Psoas muscle (tissue), 8 donors: ENCODE results near the gene RAPGEFL1. TPM values are rescaled to one million over a fixed set of nuclear protein-coding genes. Genes with fewer than 3 reads are reported as not detected.
"Not testable (repeated sequence)": the region's sequence is repeated elsewhere in the genome, so short reads cannot be mapped to it uniquely, and the experiment has no call there.

Source experiments
- ATAC-seq, 4 donors: fragments of 200-7000 bp; cut with Tn5 transposase; one replicate each; pipeline ENCODE4 v1.9.1; 2020; ENCODE audit warnings: moderate library complexity in 3 of 4, mild to moderate bottlenecking in 2 of 4
- DNase-seq, 2 donors: peaks; one replicate each; pipeline ENCODE4 v3.0.0-alpha.2; 2020
- H3K27ac ChIP-seq: fragments of 200-600 bp; one replicate; pipeline ENCODE4 v1.8.0; 2022
- H3K27me3 ChIP-seq, 3 donors: fragments of 200-600 bp in 1 of 3; one replicate each; pipeline versions ENCODE4 v1.6.1 to v1.8.0; 2013 to 2022; ENCODE audit warnings: low read length in 2 of 3, mild to moderate bottlenecking in 2 of 3, moderate library complexity in 1 of 3; ENCODE audit not compliant: insufficient read depth in 3 of 3
- H3K36me3 ChIP-seq, 2 donors: fragments of 200-600 bp in 1 of 2; one replicate each; pipeline versions ENCODE4 v1.6.1 to v1.8.0; 2013 to 2022; ENCODE audit warnings: low read depth in 1 of 2, mild to moderate bottlenecking in 1 of 2, moderate library complexity in 1 of 2; ENCODE audit not compliant: insufficient read depth in 1 of 2
- H3K4me1 ChIP-seq: fragments of 200-600 bp; one replicate; pipeline ENCODE4 v1.8.0; 2022
- H3K4me3 ChIP-seq: fragments of 200-600 bp; one replicate; pipeline ENCODE4 v1.8.0; 2022; ENCODE audit warnings: mild to moderate bottlenecking
- H3K9me3 ChIP-seq: fragments of 200-600 bp; one replicate; pipeline ENCODE4 v1.8.0; 2022
- WGBS, 3 donors: extraction: QIAGEN DNeasy Blood & Tissue Kit; methylation state at CpG; one replicate each; pipeline versions ENCODE4 v1.1.6 to v1.1.7; 2013; 5-methylcytosine and 5-hydroxymethylcytosine counted together
- intact Hi-C, 2 donors: fragments of 100-400 bp; cut with DNase I; formaldehyde crosslinking; loops; one replicate each; pipeline versions ENCODE4 v1.11.0 to v1.14.2; 2022
- polyA plus RNA-seq, 3 donors: library from polyadenylated mRNA; stranded (reverse); fragments of 200-250 nt; gene quantifications; one replicate each; pipeline ENCODE4 v1.2.3, GENCODE V29; 2013
- total RNA-seq, 4 donors: library from RNA; stranded (reverse); fragmentation: NEBNext Ultra II Directional in 2 of 4; extraction: Animal tissue kit (Norgen Biotek cat#: 25700) in 2 of 4; gene quantifications; one replicate each; pipeline versions ENCODE4 v1.2.1 to v1.2.4, GENCODE V29; 2021 to 2023
- TF ChIP-seq, protein P1 (sequence below): fragments of 200-600 bp; IDR thresholded peaks from one replicate; pipeline ENCODE4 v1.8.0; 2022; ENCODE audit warnings: antibody characterized with exemption
- donor health status: healthy with polysubstance abuse.
- donor health status: DM: no; HTN: no; CAD: no; lungs with moderate emphysema.
- donor health status: Bipolar disorder and iron deficiency.
- donor health status: healthy.
- donor health status: DM: yes; HTN: yes; CAD: no.
- donor health status: DM: no; HTN: no; CAD: no.
- donor health status: DM: no; HTN: no; CAD: no.
- donor health status: DM: yes; HTN: yes; CAD: no.

RAPGEFL1 gene
- total and polyA plus RNA-seq, 7 donors, result 1.7 to 5.7 (median 3.5) TPM

DNA sequence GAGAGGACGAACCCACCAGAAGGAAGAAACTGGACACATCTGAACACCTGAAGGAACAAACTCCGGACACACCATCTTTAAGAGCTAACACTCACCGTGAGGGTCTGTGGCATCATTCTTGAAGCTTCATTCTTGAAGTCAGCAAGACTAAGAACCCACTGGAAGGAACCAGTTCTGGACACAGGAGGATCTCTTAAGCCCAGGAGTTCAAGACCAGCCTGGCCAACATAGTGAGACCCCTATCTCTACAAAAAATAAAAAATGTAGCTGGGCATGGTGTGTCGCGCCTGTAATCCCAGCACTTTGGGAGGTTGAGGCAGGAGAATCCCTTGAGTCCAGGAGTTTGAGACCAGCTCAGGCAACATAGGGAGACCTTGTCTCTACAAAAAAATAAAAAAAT, 21.3 kb downstream of the RAPGEFL1 start:
- 85 to 91% (median 89%) methylated on average over 5 of the region's 5 CpGs for WGBS, 3 donors
- Histone ChIP-seq H3K9me3 (no peaks in the 10 kb centered on the region), H3K4me1 (no peaks in the 10 kb centered on the region), H3K27ac (no peak overlapping the region), H3K4me3 (no peak overlapping the region), H3K27me3 (no peaks in the 10 kb centered on the region), H3K36me3 (peaks cover 0 to 3% of the 10 kb centered on the region in 2 donors)
- intact Hi-C loops, result loop anchor here in 1 of 2 donors (10.0 kb wide), 1 partner anchor 156 kb away; no protein-coding TSS in a partner anchor
- TF ChIP-seq, protein P1, sequence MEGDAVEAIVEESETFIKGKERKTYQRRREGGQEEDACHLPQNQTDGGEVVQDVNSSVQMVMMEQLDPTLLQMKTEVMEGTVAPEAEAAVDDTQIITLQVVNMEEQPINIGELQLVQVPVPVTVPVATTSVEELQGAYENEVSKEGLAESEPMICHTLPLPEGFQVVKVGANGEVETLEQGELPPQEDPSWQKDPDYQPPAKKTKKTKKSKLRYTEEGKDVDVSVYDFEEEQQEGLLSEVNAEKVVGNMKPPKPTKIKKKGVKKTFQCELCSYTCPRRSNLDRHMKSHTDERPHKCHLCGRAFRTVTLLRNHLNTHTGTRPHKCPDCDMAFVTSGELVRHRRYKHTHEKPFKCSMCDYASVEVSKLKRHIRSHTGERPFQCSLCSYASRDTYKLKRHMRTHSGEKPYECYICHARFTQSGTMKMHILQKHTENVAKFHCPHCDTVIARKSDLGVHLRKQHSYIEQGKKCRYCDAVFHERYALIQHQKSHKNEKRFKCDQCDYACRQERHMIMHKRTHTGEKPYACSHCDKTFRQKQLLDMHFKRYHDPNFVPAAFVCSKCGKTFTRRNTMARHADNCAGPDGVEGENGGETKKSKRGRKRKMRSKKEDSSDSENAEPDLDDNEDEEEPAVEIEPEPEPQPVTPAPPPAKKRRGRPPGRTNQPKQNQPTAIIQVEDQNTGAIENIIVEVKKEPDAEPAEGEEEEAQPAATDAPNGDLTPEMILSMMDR, result no peak
- ATAC-seq (no peak), DNase-seq (no peak)

DNA sequence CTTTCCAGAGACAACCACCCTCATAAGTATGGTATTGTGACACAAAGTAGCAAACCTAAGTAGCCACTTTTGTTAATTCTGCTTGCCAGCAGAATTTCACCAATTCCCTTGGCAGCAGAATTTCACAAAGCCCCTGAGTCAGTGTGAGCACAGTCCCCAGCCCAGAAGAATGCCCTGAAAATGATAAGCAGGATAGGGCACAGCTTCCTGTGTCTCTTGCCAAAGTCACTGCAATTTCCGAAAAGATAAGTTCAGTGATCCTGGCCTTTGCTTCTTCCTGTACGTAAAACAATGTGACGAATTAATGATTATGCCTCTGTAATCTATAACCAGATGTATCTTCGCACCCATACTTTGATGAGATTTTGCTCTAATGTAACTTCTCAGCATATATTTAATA, 25.9 kb downstream of the RAPGEFL1 start:
- DNase-seq, result no peak
- ATAC-seq, result no peak
- Histone ChIP-seq H3K9me3 (no peaks in the 10 kb centered on the region), H3K4me1 (no peaks in the 10 kb centered on the region), H3K27ac (no peak overlapping the region), H3K36me3 (no peaks in the 10 kb centered on the region), H3K4me3 (no peak overlapping the region), H3K27me3 (no peaks in the 10 kb centered on the region)
- TF ChIP-seq, protein P1, result no peak
- WGBS, 3 donors, result 76 to 80% (median 78%) methylated on average over 4 of the region's 4 CpGs
- intact Hi-C loops, result loop anchor here (5.0 kb wide), 2 partner anchors 84 to 154 kb away; partner anchors contain the start of gene CDC6 (in 1 of the 2)

GRCh38 chr17:40206193-40206592, 28.9 kb downstream of the RAPGEFL1 start:
- 87 to 96% (median 90%) methylated on average over 8 of the region's 8 CpGs for WGBS, 3 donors
- H3K9me3 ChIP-seq, intact Hi-C loops, ATAC-seq, H3K27me3 ChIP-seq, H3K36me3 ChIP-seq, H3K4me3 ChIP-seq, DNase-seq, H3K27ac ChIP-seq, H3K4me1 ChIP-seq: not testable (repeated sequence)

GRCh38 chr17:40209404-40210093, 32.3 kb downstream of the RAPGEFL1 start:
- Histone ChIP-seq H3K4me1 (no peaks in the 10 kb centered on the region), H3K27ac (no peak overlapping the region), H3K36me3 (no peaks in the 10 kb centered on the region), H3K4me3 (no peak overlapping the region), H3K27me3 (no peaks in the 10 kb centered on the region), H3K9me3 (no peaks in the 10 kb centered on the region)
- intact Hi-C loops, result no loop called here
- TF ChIP-seq, protein P1, result no peak
- no peak for ATAC-seq
- no peak for DNase-seq
- 58 to 72% (median 70%) methylated on average over 2 of the region's 2 CpGs for WGBS, 3 donors

GRCh38 chr17:40213914-40214313, 36.6 kb downstream of the RAPGEFL1 start:
- H3K4me3 ChIP-seq, H3K27ac ChIP-seq, DNase-seq, H3K36me3 ChIP-seq, H3K4me1 ChIP-seq, H3K9me3 ChIP-seq, ATAC-seq, intact Hi-C loops, H3K27me3 ChIP-seq: not testable (repeated sequence)
- 75 to 83% (median 78%) methylated on average over 6 of the region's 6 CpGs for WGBS, 3 donors
